ENCODE measurements around the gene ABCA7.

ABCA7 gene

GRCh38 chr19:1061987-1062386 is 22.1 kb downstream of the ABCA7 start:
- no peak for DNase-seq

- DNase-seq: no peak
These were observed 22.6 kb downstream of the ABCA7 start for GRCh38 chr19:1062387-1063029.

- DNase-seq: no peak
These were observed 23.4 kb downstream of the ABCA7 start for GRCh38 chr19:1063030-1063908.

GRCh38 chr19:1063909-1064660 is 24.2 kb downstream of the ABCA7 start:
- DNase-seq: no peak

- DNase-seq: peak; percentile 58
These were observed 25.0 kb downstream of the ABCA7 start for GRCh38 chr19:1064661-1065605.

- no peak for DNase-seq
These were observed 25.8 kb downstream of the ABCA7 start for GRCh38 chr19:1065606-1066109.

GRCh38 chr19:1066251-1066747 is 26.4 kb downstream of the ABCA7 start:
- no peak for DNase-seq

GRCh38 chr19:1066748-1067340 is 26.9 kb downstream of the ABCA7 start, which contains the start of gene ARHGAP45:
TSS of gene ARHGAP45 (plus strand) at chr19:1067167. CDS start at chr19:1067406, 239 bp downstream.
- DNase-seq: no peak

- no peak for DNase-seq
These were observed 27.5 kb downstream of the ABCA7 start for GRCh38 chr19:1067341-1067957.

GRCh38 chr19:1068009-1069001 is 28.4 kb downstream of the ABCA7 start:
- no peak for DNase-seq

- no peak for DNase-seq
These were observed 29.3 kb downstream of the ABCA7 start for GRCh38 chr19:1069009-1069779.

GRCh38 chr19:1070576-1070930 is 30.6 kb downstream of the ABCA7 start:
- no peak for DNase-seq

- no peak for DNase-seq
These were observed 31.3 kb downstream of the ABCA7 start for GRCh38 chr19:1070931-1071791.

GRCh38 chr19:1072371-1073015 is 32.6 kb downstream of the ABCA7 start:
- no peak for DNase-seq

GRCh38 chr19:1073063-1073955 is 33.4 kb downstream of the ABCA7 start:
- no peak for DNase-seq

GRCh38 chr19:1073956-1074517 is 34.1 kb downstream of the ABCA7 start:
- DNase-seq: no peak
